Activated T-cell treated with anti-CD3 and anti-CD28 coated beads for 48 hours (primary cell): Measurements from ENCODE around the gene EEPD1.
"Not testable (repeated sequence)": the region's sequence is repeated elsewhere in the genome, so short reads cannot be mapped to it uniquely, and the experiment has no call there.

Experiments
- DNase-seq: peaks from one replicate; pipeline ENCODE4 v3.0.0-alpha.2; 2020; ENCODE audit warnings: low read depth

The EEPD1 gene

GRCh38 chr7:36217211-36217960, 64.3 kb downstream of the EEPD1 start:
- no peak for DNase-seq

- DNase-seq: no peak
Measured at GRCh38 chr7:36217961-36218284, 64.9 kb downstream of the EEPD1 start.

- DNase-seq: no peak
Measured at GRCh38 chr7:36219429-36219828, 66.4 kb downstream of the EEPD1 start.

- DNase-seq: no peak
Measured at GRCh38 chr7:36223851-36224250, 70.8 kb downstream of the EEPD1 start.

GRCh38 chr7:36224934-36225858, 72.1 kb downstream of the EEPD1 start:
- no peak for DNase-seq

- no peak for DNase-seq
Measured at GRCh38 chr7:36226151-36226550, 73.1 kb downstream of the EEPD1 start.

- no peak for DNase-seq
Measured at GRCh38 chr7:36227223-36227622, 74.2 kb downstream of the EEPD1 start.

GRCh38 chr7:36228039-36228438, 75.0 kb downstream of the EEPD1 start:
- DNase-seq: no peak

- no peak for DNase-seq
Measured at GRCh38 chr7:36231406-36231805, 78.4 kb downstream of the EEPD1 start.

GRCh38 chr7:36232555-36232954, 79.5 kb downstream of the EEPD1 start:
- no peak for DNase-seq

GRCh38 chr7:36232971-36233550, 80.0 kb downstream of the EEPD1 start:
- no peak for DNase-seq

GRCh38 chr7:36236073-36236472, 83.0 kb downstream of the EEPD1 start:
- DNase-seq: no peak

- DNase-seq: no peak
Measured at GRCh38 chr7:36238138-36238537, 85.1 kb downstream of the EEPD1 start.

GRCh38 chr7:36243356-36243755, 90.3 kb downstream of the EEPD1 start:
- DNase-seq: not testable (repeated sequence)

- DNase-seq: not testable (repeated sequence)
Measured at GRCh38 chr7:36244001-36244400, 90.9 kb downstream of the EEPD1 start.

GRCh38 chr7:36244429-36244828, 91.4 kb downstream of the EEPD1 start:
- no peak for DNase-seq

- no peak for DNase-seq
Measured at GRCh38 chr7:36245684-36246299, 92.7 kb downstream of the EEPD1 start.

- DNase-seq: no peak
Measured at GRCh38 chr7:36249091-36249490, 96.0 kb downstream of the EEPD1 start.

- no peak for DNase-seq
Measured at GRCh38 chr7:36253699-36254098, 100.6 kb downstream of the EEPD1 start.

GRCh38 chr7:36258510-36259259, 105.6 kb downstream of the EEPD1 start:
- DNase-seq: not testable (repeated sequence)

GRCh38 chr7:36260481-36260880, 107.4 kb downstream of the EEPD1 start:
- DNase-seq: no peak
